ENCODE measurements around the gene RNF31.
A peak's percentile ranks its signal among the peaks of the same experiment; 100 is the strongest.

The RNF31 gene

GRCh38 chr14:24113801-24114531, 33.3 kb upstream of the RNF31 start:
- H3K4me3 Mint-ChIP-seq, result peak overlapping the region; percentile 94

GRCh38 chr14:24114532-24115421, 32.5 kb upstream of the RNF31 start, which contains the start of the genes DCAF11 and NRL:
DCAF11 (plus strand) TSS chr14:24114777; CDS start chr14:24115595, 818 bp downstream.
NRL (minus strand) TSS chr14:24114949; CDS start chr14:24082848, 32,101 bp downstream.
- ATAC-seq (peak; percentile 93), DNase-seq (ENCODE audit: low spot score in 2 of 2) (peak; percentile 98 to 99)
- H3K4me3 Mint-ChIP-seq, result peak within 1 kb of the TSS; percentile 94
- peak within 1 kb of the TSS; percentile 98 for H3K27ac Mint-ChIP-seq
- peaks cover 60% of the 10 kb centered on the region for H3K36me3 Mint-ChIP-seq
- H3K4me1 Mint-ChIP-seq, result peaks cover 24% of the 10 kb centered on the region
- H3K9me3 Mint-ChIP-seq, result no peaks in the 10 kb centered on the region

More at GRCh38 chr14:24113801-24114531, 33.3 kb upstream of the RNF31 start:
- H3K36me3 Mint-ChIP-seq, result peaks cover 51% of the 10 kb centered on the region
- H3K4me1 Mint-ChIP-seq, result peaks cover 27% of the 10 kb centered on the region
- DNase-seq (ENCODE audit: low spot score in 2 of 2) (peak in 1 of 2 donors; percentile 64), ATAC-seq (peak; percentile 49)
- H3K9me3 Mint-ChIP-seq, result no peaks in the 10 kb centered on the region
- peak overlapping the region; percentile 98 for H3K27ac Mint-ChIP-seq

- Mint-ChIP-seq H3K4me3 (peak overlapping the region; percentile 94), H3K9me3 (no peaks in the 10 kb centered on the region), H3K4me1 (peaks cover 24% of the 10 kb centered on the region), H3K36me3 (peaks cover 68% of the 10 kb centered on the region), H3K27ac (peak overlapping the region; percentile 98)
- DNase-seq (ENCODE audit: low spot score in 2 of 2) (no peak), ATAC-seq (no peak)
These were observed 31.7 kb upstream of the RNF31 start for GRCh38 chr14:24115422-24116127.

GRCh38 chr14:24116128-24116814, 31.0 kb upstream of the RNF31 start:
- DNase-seq (ENCODE audit: low spot score in 2 of 2), result no peak
- Mint-ChIP-seq H3K27ac (peak overlapping the region; percentile 98), H3K4me3 (peak overlapping the region; percentile 94), H3K4me1 (peaks cover 24% of the 10 kb centered on the region), H3K9me3 (no peaks in the 10 kb centered on the region), H3K36me3 (peaks cover 74% of the 10 kb centered on the region)
- ATAC-seq, result no peak

- Mint-ChIP-seq H3K4me3 (no peak overlapping the region), H3K9me3 (no peaks in the 10 kb centered on the region), H3K36me3 (peaks cover 84% of the 10 kb centered on the region), H3K4me1 (peaks cover 24% of the 10 kb centered on the region), H3K27ac (peak overlapping the region; percentile 8)
- DNase-seq (ENCODE audit: low spot score in 2 of 2) (no peak), ATAC-seq (no peak)
These were observed 30.1 kb upstream of the RNF31 start for GRCh38 chr14:24117179-24117578.

GRCh38 chr14:24119691-24120090, 27.6 kb upstream of the RNF31 start:
- DNase-seq (ENCODE audit: low spot score in 2 of 2) (no peak), ATAC-seq (no peak)
- Mint-ChIP-seq H3K9me3 (no peaks in the 10 kb centered on the region), H3K4me3 (no peak overlapping the region), H3K4me1 (peaks cover 24% of the 10 kb centered on the region), H3K36me3 (peaks cover 89% of the 10 kb centered on the region), H3K27ac (peak overlapping the region; percentile 8)

- Mint-ChIP-seq H3K9me3 (no peaks in the 10 kb centered on the region), H3K4me1 (peaks cover 13% of the 10 kb centered on the region), H3K4me3 (no peak overlapping the region), H3K36me3 (peaks cover 80% of the 10 kb centered on the region), H3K27ac (no peak overlapping the region)
- DNase-seq (ENCODE audit: low spot score in 2 of 2), result no peak
- no peak for ATAC-seq
These were observed 26.1 kb upstream of the RNF31 start for GRCh38 chr14:24121210-24121609.

- Mint-ChIP-seq H3K9me3 (no peaks in the 10 kb centered on the region), H3K36me3 (peaks cover 68% of the 10 kb centered on the region), H3K4me3 (no peak overlapping the region), H3K4me1 (peaks cover 6% of the 10 kb centered on the region), H3K27ac (no peak overlapping the region)
- DNase-seq (ENCODE audit: low spot score in 2 of 2) (no peak), ATAC-seq (no peak)
These were observed 24.9 kb upstream of the RNF31 start for GRCh38 chr14:24122416-24122815.

GRCh38 chr14:24122898-24123297, 24.4 kb upstream of the RNF31 start:
- ATAC-seq (no peak), DNase-seq (ENCODE audit: low spot score in 2 of 2) (no peak)
- Mint-ChIP-seq H3K27ac (no peak overlapping the region), H3K4me3 (no peak overlapping the region), H3K36me3 (peaks cover 64% of the 10 kb centered on the region), H3K4me1 (peaks cover 6% of the 10 kb centered on the region), H3K9me3 (no peaks in the 10 kb centered on the region)

GRCh38 chr14:24123424-24124417, 23.6 kb upstream of the RNF31 start:
- ATAC-seq, result peak; percentile 52
- H3K4me1 Mint-ChIP-seq, result peaks cover 1% of the 10 kb centered on the region
- H3K27ac Mint-ChIP-seq, result peak overlapping the region; percentile 56

GRCh38 chr14:24126939-24127338, 20.4 kb upstream of the RNF31 start:
- no peak for DNase-seq (ENCODE audit: low spot score in 2 of 2)
- H3K27ac Mint-ChIP-seq, result no peak overlapping the region
- no peaks in the 10 kb centered on the region for H3K9me3 Mint-ChIP-seq
- H3K36me3 Mint-ChIP-seq, result peaks cover 23% of the 10 kb centered on the region
- no peak overlapping the region for H3K4me3 Mint-ChIP-seq
- no peak for ATAC-seq
- peaks cover 4% of the 10 kb centered on the region for H3K4me1 Mint-ChIP-seq

More at GRCh38 chr14:24123424-24124417, 23.6 kb upstream of the RNF31 start:
- Mint-ChIP-seq H3K4me3 (no peak overlapping the region), H3K9me3 (no peaks in the 10 kb centered on the region), H3K36me3 (peaks cover 55% of the 10 kb centered on the region)
- DNase-seq (ENCODE audit: low spot score in 2 of 2), result no peak

GRCh38 chr14:24127673-24128072, 19.6 kb upstream of the RNF31 start:
- peaks cover 16% of the 10 kb centered on the region for H3K36me3 Mint-ChIP-seq
- H3K4me1 Mint-ChIP-seq, result peaks cover 11% of the 10 kb centered on the region
- H3K27ac Mint-ChIP-seq, result no peak overlapping the region
- no peak for DNase-seq (ENCODE audit: low spot score in 2 of 2)
- H3K4me3 Mint-ChIP-seq, result no peak overlapping the region
- no peaks in the 10 kb centered on the region for H3K9me3 Mint-ChIP-seq
- no peak for ATAC-seq

- Mint-ChIP-seq H3K36me3 (peaks cover 5% of the 10 kb centered on the region), H3K9me3 (no peaks in the 10 kb centered on the region), H3K4me1 (peaks cover 15% of the 10 kb centered on the region), H3K27ac (no peak overlapping the region), H3K4me3 (no peak overlapping the region)
- no peak for ATAC-seq
- no peak for DNase-seq (ENCODE audit: low spot score in 2 of 2)
These were observed 17.8 kb upstream of the RNF31 start for GRCh38 chr14:24129410-24129998.
